GM12878 (cell line): ENCODE results near the gene IGFALS. TPM values are rescaled to one million over a fixed set of nuclear protein-coding genes. Genes with fewer than 3 reads are reported as not detected.

ENCODE experiments used
- BHLHE40 ChIP-seq, 2 experiments: fragments of 450-650 bp in 1 of 2; IDR thresholded peaks; 2 replicates each; pipeline ENCODE4 v1.6.1; 2011 to 2017; ENCODE audit warnings: low read depth in 2 of 2, borderline replicate concordance in 1 of 2, improper control_type of control experiment in 1 of 2, low read length in 1 of 2, mild to moderate bottlenecking in 1 of 2
- HDAC2 ChIP-seq: fragments of 200-600 bp; sonication (generic); IDR thresholded peaks from 2 replicates; pipeline ENCODE4 v1.6.1; 2017
- IKZF1 ChIP-seq: fragments of 450-650 bp; conservative IDR thresholded peaks from 2 replicates; pipeline ENCODE4 v1.6.1; 2017; ENCODE audit warnings: antibody characterized with exemption, mild to moderate bottlenecking
- MTA3 ChIP-seq: IDR thresholded peaks from 2 replicates; pipeline ENCODE4 v1.6.1; 2012; ENCODE audit warnings: low read length, inconsistent platforms, borderline replicate concordance
- MXI1 ChIP-seq: fragments of 150-350 bp; IDR thresholded peaks from 2 replicates; pipeline ENCODE4 v1.6.1; 2011; ENCODE audit warnings: low read depth, mild to moderate bottlenecking, inconsistent platforms, low read length, improper control_type of control experiment
- NBN ChIP-seq: fragments of 450-650 bp; IDR thresholded peaks from 2 replicates; pipeline ENCODE4 v1.6.1; 2016
- NR2F1 ChIP-seq: fragments of 450-650 bp; conservative IDR thresholded peaks from 2 replicates; pipeline ENCODE4 v1.6.1; 2017; ENCODE audit warnings: mild to moderate bottlenecking
- TBL1XR1 ChIP-seq: IDR thresholded peaks from 2 replicates; pipeline ENCODE4 v1.6.1; 2012; ENCODE audit warnings: low read depth, low read length, improper control_type of control experiment
- polyA plus RNA-seq, 11 experiments: library from polyadenylated mRNA; depleted of rRNA in 4 of 11; unstranded in 6 of 11; stranded (reverse) in 5 of 11; fragments of >200 nt; fragmentation: Nextera tagmentation in 4 of 11; fragmentation: Illumina TruSeq in 1 of 11; extraction: Ambion mirVana in 4 of 11; extraction: Trizol in 1 of 11; gene quantifications; 1 replicate in 1 of 11; 2 replicates in 10 of 11; pipeline versions ENCODE4 v1.2.1 to v1.2.3, GENCODE V29; 2011 to 2016; ENCODE audit warnings: inconsistent platforms in 2 of 11, missing spikeins in 2 of 11, low read depth in 1 of 11
- total RNA-seq, 4 experiments: library from RNA; depleted of rRNA in 3 of 4; stranded (reverse); fragments of >200 nt in 3 of 4; fragmentation: Illumina TruSeq in 1 of 4; extraction: Trizol in 1 of 4; gene quantifications; 2 replicates each; pipeline versions ENCODE4 v1.2.1 to v1.2.3, GENCODE V29; 2013 to 2021
- TF ChIP-seq, protein P1 (sequence below): IDR thresholded peaks from 2 replicates; pipeline ENCODE4 v1.6.1; 2012; ENCODE audit warnings: low read depth, low read length, improper control_type of control experiment
- TF ChIP-seq, protein P2 (sequence below): fragments of 450-650 bp; IDR thresholded peaks from 2 replicates; pipeline ENCODE4 v1.6.1; 2017; ENCODE audit warnings: mild to moderate bottlenecking
- TF ChIP-seq, protein P3 (sequence below): IDR thresholded peaks from 2 replicates; pipeline ENCODE4 v1.6.1; 2012; ENCODE audit warnings: mild to moderate bottlenecking, low read depth, low read length

The IGFALS gene
- total and polyA plus RNA-seq, 10 of the 15 experiments (the other 5 are each of a cell fraction or from before 2014, with no cell fraction given): 0.04 to 0.11 TPM; not detected in 8

DNA sequence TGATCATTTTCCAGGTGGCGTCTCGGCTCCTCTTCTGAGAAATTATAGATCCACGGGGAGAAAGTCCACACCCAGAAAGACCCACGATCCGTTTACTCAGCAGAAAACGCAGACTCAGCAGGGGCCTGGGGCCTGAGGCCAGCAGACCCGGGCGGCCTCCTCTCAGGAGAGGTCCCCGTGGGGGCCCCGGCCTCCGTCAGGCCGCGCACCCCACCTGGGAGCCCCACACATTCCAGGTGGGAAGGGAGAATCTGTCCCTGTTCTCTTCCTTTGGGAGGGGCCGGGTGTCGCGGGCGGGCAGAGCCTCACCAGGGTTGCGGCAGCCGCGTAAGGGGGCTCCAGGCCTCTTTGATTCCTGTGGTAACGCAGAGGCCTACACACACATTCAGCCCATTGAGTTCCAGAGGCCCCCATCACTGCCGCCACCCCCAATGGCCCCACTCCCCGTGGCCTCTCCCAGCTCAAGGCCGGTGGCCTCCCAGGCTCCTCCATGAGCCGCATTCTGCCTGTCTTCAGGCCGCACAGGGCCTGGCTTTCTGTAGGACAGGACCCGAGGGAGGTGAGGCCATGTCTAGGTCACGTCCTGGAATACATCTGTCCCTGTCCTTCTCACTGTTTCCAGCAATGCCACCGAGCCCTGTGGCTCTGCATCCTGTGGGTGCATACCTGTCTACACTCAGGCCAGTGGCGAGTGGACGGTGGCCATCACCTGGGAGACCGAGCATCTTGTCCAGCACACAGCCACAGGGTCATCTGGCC, 1.6 kb upstream of the IGFALS start (continued):
- TF ChIP-seq BHLHE40 (IDR thresholded peaks at IDR 0.05; ENCODE audit: borderline replicate concordance in 1 of 2, low read depth in 2 of 2, low read length in 1 of 2) (no peak), IKZF1 (no peak), HDAC2 (no peak), TBL1XR1 (no peak), NBN (no peak), NR2F1 (no peak), MTA3 (no peak), MXI1 (no peak)
- TF ChIP-seq, protein P1, sequence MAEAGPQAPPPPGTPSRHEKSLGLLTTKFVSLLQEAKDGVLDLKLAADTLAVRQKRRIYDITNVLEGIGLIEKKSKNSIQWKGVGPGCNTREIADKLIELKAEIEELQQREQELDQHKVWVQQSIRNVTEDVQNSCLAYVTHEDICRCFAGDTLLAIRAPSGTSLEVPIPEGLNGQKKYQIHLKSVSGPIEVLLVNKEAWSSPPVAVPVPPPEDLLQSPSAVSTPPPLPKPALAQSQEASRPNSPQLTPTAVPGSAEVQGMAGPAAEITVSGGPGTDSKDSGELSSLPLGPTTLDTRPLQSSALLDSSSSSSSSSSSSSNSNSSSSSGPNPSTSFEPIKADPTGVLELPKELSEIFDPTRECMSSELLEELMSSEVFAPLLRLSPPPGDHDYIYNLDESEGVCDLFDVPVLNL: no peak
- TF ChIP-seq, protein P2, sequence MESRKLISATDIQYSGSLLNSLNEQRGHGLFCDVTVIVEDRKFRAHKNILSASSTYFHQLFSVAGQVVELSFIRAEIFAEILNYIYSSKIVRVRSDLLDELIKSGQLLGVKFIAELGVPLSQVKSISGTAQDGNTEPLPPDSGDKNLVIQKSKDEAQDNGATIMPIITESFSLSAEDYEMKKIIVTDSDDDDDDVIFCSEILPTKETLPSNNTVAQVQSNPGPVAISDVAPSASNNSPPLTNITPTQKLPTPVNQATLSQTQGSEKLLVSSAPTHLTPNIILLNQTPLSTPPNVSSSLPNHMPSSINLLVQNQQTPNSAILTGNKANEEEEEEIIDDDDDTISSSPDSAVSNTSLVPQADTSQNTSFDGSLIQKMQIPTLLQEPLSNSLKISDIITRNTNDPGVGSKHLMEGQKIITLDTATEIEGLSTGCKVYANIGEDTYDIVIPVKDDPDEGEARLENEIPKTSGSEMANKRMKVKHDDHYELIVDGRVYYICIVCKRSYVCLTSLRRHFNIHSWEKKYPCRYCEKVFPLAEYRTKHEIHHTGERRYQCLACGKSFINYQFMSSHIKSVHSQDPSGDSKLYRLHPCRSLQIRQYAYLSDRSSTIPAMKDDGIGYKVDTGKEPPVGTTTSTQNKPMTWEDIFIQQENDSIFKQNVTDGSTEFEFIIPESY: no peak
- TF ChIP-seq, protein P3, sequence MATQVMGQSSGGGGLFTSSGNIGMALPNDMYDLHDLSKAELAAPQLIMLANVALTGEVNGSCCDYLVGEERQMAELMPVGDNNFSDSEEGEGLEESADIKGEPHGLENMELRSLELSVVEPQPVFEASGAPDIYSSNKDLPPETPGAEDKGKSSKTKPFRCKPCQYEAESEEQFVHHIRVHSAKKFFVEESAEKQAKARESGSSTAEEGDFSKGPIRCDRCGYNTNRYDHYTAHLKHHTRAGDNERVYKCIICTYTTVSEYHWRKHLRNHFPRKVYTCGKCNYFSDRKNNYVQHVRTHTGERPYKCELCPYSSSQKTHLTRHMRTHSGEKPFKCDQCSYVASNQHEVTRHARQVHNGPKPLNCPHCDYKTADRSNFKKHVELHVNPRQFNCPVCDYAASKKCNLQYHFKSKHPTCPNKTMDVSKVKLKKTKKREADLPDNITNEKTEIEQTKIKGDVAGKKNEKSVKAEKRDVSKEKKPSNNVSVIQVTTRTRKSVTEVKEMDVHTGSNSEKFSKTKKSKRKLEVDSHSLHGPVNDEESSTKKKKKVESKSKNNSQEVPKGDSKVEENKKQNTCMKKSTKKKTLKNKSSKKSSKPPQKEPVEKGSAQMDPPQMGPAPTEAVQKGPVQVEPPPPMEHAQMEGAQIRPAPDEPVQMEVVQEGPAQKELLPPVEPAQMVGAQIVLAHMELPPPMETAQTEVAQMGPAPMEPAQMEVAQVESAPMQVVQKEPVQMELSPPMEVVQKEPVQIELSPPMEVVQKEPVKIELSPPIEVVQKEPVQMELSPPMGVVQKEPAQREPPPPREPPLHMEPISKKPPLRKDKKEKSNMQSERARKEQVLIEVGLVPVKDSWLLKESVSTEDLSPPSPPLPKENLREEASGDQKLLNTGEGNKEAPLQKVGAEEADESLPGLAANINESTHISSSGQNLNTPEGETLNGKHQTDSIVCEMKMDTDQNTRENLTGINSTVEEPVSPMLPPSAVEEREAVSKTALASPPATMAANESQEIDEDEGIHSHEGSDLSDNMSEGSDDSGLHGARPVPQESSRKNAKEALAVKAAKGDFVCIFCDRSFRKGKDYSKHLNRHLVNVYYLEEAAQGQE: no peak
